GM18861 (cell line): Measurements from ENCODE around the gene RAP2B.
"Not testable (repeated sequence)": the region's sequence is repeated elsewhere in the genome, so short reads cannot be mapped to it uniquely, and the experiment has no call there.

Experiments used
- ATAC-seq: cut with Tn5 transposase; IDR thresholded peaks from one replicate; pipeline ENCODE4 v1.9.1; 2021; ENCODE audit not compliant: unreplicated experiment

Gene RAP2B

DNA sequence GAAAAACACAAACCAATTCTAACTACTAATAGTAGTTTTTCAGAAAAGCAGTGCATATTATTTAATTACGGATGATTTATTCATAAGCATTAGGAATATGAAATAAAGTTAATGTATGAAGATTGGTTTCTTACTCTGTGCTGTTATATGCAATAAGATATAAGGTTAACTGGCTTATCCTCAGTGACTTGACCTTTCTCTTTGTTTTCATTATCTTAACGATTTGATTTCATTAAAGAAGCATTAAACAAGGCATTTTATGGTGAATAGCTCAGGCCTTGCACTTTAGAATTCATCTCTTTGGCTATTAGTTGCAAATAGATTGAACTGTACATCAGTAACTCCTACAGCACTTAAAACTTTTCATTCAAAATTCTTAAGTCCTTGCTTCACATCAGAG, 28.9 kb downstream of the RAP2B start:
- no peak for ATAC-seq

DNA sequence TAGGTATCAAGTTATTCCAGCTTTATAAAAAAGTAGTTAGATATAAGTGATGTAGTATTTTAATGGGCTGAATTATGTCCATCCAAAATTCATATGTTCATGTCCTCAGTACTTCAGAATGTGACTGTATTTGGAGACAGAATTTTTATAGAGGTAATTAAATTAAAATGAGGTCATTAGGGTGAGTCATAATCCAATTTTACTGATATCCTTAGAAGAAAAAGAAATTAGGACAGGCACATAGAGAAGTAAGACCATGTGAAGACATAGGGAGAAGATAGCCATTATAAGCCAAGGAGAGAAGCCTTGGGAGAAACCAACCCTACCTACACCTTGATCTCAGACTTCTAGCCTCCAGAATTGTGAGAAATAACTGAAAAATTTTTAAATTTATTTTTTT, 30.3 kb downstream of the RAP2B start:
- no peak for ATAC-seq

DNA sequence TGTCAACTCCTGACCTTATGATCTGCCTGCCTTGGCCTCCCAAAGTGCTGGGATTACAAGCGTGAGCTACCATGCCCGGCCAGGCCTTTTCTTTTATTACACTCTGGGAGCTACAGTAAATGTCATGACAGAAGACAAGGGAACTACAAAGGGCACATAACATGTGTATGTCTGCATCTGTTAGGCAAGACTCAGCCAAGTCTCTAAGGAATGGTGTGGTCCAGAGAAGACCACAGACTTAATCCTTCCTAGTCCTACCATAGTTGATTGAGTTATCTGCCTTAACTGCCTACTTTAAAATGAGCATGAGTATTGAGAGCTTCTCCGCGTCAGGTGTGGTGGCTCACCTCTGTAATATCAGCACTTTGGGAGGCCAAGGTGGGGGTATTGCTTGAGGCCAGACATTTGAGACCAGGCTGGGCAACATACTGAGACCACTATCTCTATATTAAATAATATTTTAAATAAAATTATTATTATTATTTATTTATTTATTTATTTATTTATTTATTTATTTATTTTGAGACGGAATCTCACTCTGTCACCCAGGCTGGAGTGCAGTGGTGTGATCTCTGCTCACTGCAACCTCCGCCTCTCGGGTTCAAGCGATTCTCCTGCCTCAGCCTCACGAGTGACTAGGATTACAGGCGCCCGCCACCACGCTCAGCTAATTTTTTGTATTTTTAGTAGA, 31.9 kb downstream of the RAP2B start:
- not testable (repeated sequence) for ATAC-seq

DNA sequence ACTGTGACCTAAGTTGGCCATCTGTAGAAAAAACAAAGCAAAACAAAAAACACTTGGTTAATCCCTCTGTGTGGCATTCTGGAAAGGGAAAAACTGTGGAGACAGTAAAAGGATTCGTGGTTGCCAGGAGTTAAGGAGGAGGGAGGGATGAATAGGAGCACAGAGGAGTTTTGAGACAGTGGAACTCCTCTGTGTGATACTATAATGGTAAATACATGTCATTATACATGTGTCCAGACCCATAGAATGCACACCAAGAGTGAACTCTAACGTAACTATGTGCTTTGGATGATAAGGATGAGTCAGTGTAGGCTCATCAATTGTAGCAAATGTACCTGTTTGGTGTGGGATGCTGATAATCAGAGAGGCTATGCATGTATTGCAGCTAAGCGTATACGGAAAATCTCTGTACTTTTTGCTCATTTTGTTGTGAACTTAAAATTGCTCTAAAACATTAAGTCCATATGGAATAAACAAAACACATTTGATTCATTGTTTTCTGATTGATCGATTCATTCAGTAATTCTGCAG, 33.4 kb downstream of the RAP2B start:
- no peak for ATAC-seq

DNA sequence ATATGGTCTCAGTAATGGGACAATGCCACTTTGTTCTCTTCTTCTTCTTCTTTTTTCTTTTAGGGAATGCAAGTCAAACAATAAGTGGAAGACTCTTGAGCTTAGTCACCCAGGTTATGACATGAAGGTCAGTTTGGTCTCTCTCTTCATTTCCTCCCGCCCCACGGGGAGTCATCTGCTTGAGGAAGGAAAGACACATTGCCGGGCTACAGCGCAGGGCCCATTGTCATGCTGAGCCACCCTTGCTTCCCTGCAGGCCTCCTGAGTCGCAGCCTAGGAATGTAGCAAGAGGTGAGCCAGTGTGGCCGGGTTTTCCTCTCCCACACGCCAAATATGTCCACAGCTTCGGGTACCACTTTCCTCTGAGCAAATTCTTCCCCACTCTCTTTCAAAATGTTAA, 47.6 kb downstream of the RAP2B start:
- no peak for ATAC-seq

DNA sequence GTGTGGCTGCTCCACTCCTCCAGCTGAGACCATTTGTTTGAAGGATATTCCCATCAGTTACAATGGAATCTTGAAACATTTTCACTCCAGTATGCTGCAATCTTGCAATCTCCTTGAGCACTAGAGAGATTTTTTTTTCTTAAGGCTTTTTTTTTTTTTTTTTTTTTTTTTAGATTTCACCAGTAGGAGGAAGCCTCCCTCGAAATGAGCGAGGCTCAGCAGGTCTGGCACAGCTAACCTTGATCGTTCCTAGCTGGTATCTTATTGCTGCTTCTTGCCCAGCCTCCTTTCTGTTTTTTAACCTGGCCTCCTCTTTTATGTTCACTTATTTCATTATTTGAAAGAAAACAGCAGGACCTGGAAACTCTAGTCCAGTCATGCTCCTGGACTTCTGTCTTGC, 48.1 kb downstream of the RAP2B start:
- no peak for ATAC-seq

DNA sequence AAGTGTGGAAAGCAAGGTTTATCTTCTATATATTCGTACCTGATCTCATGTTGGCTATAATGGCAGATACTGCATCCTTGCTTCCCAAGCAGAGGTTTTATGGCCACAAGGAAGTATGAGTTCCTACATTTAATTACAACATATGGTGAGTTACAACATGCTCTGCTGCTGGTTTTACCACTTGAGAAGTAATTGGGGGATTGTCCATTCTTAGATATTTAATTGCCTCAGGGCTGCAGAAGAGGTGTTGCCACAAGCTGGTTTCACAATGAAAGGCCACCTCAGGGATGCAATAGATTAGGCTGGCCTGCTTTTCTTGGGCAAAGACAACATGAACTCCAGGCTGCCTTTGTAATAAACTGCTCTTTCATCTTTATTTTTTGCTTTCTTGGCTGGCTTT, 48.6 kb downstream of the RAP2B start:
- ATAC-seq, result no peak

DNA sequence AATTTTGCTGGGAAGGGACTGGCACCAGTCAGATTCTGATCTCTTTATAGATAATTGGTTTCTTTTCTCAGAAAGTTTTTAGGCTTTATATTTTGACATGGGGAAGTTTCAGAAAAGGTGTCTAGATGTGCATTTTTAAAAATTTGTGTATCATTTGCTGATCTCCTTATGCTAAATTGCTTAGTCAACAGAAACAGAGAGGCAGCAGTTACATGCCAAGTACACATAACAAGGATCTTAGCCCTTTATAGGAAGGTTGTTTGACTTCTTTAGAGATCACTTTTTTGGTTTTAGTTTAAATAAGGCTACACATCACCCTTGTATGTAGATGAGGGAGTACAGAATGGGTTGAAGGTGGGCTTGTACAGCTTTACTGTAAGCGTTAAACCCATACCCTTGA, 53.5 kb downstream of the RAP2B start:
- ATAC-seq, result no peak

DNA sequence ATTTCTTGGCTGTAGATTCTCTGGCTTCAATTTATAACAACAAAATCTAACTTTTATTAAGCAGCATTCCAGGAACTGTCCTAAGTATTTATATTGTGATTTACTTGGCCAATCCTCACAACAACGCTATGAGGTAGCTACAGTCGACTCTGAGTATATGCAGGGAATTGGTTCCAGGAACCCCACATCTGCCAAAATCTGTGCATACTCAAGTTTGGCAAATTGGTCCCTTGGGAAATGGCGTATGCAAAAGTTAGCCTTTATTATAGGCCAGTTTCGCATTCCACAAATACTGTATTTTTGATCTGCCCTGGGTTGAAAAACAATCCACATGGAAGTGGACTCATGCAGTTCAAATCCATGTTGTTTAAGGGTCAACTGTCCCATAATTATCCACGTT, 53.9 kb downstream of the RAP2B start:
- ATAC-seq, result no peak

DNA sequence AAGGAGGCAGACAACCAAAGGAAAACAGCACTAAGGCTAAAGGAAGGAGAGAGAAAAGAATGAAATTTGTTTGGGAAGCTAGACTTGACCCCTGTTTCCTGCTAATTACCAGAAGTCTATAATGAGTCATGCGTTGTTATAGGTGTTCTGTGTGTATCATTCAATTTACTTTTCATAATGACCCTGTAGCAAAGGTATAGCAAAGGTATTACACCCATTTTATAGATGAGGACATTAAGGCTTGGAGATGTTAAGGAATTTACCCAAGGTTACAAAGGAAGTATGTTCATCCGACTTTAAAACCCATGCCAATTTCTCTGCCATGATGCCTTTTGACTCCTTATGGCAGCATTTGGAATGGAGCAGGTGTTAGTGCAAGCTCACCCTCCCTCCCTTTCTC, 54.9 kb downstream of the RAP2B start:
- no peak for ATAC-seq

DNA sequence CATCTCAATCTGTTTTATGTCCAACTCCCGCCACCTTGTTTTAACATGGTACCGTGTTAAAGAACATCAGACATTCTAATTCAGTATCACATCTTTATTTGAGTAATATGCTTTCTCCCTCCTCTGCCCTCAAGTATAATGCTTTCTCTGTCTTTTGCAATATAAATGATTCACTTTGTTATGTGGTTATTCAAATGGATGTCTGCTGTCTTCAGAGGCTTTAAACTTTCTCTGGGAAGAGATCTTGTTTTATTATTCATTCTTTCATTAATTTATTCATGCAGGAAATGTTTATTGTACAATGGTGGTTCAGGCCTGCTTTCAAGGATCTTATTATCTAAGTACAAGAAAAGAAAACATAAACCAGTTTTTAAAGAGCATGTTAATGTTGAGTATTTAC, 57.1 kb downstream of the RAP2B start:
- no peak for ATAC-seq
